Tongue (tissue), 2 donors: ENCODE data around the gene GRIK3. TPM values are rescaled to one million over a fixed set of nuclear protein-coding genes. Genes with fewer than 3 reads are reported as not detected.
A peak's percentile ranks its signal among the peaks of the same experiment; 100 is the strongest.

ENCODE experiments used
- DNase-seq: peaks from one replicate; pipeline ENCODE4 v3.0.0-alpha.2; 2015
- total RNA-seq: library from RNA; depleted of rRNA; stranded (reverse); fragments of >200 nt; gene quantifications from one replicate; pipeline ENCODE4 v1.2.3, GENCODE V29; 2014

GRIK3 gene
- total RNA-seq, 1 donor from 2014 or later: 3.2 TPM

GRCh38 chr1:37043101-37043500 is 8.8 kb upstream of the GRIK3 start:
- no peak for DNase-seq

- no peak for DNase-seq
Measured at GRCh38 chr1:37042506-37042905, 8.2 kb upstream of the GRIK3 start.

GRCh38 chr1:37041483-37041882 is 7.2 kb upstream of the GRIK3 start:
- DNase-seq: no peak

GRCh38 chr1:37040773-37041172 is 6.5 kb upstream of the GRIK3 start:
- no peak for DNase-seq

- DNase-seq: no peak
Measured at GRCh38 chr1:37040261-37040660, 5.9 kb upstream of the GRIK3 start.

- peak; percentile 69 for DNase-seq
Measured at GRCh38 chr1:37038227-37039093, 4.1 kb upstream of the GRIK3 start.

DNA sequence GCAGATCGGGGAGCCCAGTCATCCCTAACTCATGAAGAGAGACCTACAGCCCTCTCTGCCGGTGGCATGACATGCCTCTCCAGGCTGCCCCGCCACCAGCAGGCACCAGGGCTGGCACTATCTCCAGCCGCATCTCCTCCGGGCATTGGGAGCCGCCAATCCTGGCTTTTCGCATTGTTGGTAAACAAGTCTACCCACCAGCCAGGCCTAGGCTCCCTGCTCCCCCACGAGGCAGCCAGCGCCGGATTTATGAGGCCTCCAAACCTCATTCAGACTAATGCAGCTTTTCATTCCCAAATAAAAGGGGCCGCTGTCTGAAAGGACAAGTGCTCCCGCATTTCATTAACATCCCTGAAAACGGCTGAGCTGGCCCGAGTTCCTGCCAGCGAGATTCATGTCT is 3.4 kb upstream of the GRIK3 start:
- DNase-seq: no peak

GRCh38 chr1:37036667-37037053 is 2.3 kb upstream of the GRIK3 start:
- peak; percentile 22 for DNase-seq

DNA sequence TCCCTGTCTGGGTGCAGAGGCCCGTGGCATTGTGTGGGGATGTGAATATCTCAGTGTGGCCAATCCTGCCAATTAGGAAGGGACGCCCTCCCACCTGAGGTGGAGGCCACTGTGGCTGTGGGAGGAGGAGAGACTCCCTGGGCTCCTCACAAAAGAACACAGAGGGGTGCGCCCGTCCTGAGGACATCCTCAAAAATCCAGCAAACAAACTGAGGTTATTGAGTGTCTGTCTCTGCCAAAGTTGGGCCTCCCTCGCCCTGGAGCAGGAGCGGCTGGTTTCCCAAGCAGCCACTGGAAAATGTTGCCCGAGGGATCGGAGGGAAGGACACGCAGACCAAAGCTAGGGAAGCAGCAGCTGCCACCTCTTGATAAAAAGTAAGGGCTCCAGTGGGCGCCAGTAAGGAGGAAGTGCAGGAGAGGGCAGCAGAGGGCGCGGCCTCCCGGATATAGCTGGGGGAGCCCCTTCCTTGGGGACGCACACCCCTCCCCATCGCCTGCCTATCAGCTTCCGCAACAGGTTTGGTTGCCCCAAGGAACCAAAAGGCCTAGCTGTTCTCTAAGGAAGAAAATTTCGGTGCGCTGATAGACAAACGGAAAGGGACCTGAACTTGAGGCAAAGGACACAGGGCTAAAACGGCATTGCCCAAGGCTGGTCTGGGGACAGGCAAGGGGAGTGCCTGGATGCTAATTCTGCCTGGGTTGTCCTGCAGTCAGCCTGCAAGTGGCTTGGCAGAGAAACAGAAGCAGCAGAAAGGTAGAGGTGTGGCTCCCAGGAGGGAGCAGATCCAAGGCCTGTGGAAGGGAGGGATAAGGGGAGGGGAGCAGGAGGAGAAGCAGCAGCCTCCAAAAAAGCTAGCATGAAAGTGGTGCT is 1.7 kb upstream of the GRIK3 start:
- DNase-seq: peak; percentile 26

DNA sequence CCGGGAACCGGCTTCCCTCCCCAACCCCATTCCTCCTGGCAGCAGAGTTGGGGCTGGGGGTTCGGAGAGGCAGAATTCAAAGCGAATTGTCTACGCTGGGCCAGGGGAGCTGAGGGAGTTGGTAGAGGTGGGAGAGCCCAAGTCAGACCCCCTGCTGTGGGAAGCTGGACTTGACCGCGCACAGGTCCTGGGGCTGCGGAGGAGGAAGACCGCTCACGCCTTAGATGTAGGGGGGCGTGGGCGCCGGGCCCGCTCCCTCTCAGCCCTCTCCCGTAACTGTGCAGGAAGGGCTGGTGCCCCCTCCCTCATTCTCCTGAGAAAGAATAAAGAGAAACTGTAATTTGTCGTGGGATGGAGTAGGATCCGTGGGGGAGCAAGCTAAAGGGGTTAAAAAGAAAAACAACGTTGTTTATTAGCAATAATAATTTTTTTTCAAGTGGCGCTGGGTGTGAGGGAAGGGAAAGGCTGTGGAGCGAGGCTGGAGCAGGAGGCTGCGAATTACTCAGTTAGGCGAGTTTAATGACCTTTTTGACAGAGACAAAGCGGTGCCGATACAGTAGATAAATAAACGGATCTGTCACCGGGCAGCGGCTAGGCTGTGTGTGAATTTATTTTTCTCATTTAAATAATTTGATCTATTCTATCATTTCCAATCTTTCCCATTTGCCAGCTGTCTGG is 838 bp upstream of the GRIK3 start:
- no peak for DNase-seq

GRCh38 chr1:37033355-37034101 is 787 bp downstream of the GRIK3 start:
- no peak for DNase-seq

GRCh38 chr1:37032660-37033354 is 1.5 kb downstream of the GRIK3 start:
- DNase-seq: no peak

DNA sequence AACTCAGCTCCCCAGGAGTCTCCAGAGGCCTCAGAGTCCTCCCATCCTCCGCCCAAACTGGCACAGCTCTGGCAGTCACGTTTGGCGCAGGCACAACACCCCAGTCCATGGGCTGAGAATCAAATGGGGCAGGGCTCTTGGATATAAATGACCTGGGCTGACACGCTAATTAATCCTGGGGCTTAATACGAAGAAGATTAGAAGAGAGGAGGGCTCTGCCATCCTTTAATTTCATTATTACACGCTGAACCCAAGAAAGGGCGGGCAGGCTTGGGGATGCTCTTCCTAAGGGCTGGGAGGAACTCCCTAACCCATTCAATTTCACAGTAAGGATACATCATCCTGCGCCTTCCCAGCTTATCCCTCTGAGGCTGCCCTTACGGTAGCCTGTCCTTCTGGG is 2.4 kb downstream of the GRIK3 start:
- no peak for DNase-seq

DNA sequence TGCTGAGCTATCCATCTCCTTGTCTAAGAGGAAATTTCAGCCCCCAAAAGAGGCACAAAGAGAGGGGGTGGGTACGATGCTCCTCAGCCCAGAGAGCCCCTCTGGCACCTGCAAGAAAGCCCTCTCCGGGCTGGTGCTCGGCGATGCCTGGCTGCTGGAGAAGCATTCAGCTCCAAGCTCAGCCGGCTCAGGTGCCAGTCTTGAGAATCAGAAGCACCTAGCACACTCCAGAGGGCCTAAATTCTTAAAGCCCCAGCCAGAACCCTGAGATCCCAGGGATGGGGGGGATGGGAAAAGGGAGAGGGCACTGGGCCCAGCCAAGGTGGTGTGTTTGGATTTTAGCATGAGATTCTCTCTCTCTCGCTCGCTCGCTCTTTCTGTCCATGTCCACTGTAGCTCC is 2.9 kb downstream of the GRIK3 start:
- DNase-seq: no peak

DNA sequence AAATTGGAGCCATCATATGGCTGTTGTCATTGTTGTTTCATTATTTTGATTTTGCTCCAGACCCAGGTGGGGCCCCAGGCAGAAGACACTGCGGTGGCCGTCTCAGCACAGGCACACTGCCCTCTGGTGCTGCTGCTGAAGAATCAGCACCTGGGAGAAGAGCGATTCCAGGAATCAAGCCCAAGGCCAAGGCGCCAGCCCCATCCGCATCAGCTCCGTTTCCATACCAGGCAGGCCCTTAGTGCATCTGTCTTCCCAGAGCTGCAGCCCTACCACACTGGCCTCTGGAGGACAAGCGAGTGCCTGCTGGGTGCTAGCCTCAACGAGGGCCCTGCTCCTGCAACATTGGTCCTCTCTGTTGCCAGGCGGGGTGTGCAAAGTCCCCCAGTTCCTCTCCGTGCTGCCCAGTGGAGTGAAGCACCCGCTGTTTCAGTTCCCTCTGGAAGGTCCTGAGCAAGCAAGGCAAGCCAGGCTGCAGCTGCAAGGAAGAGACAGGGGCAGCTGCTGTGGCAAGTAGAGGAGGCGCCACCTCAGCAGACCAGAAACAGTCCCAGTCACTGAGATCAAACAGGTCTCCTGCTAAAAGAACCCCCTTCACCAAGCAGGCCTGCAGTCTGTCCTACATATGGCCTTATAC is 5.2 kb downstream of the GRIK3 start:
- DNase-seq: no peak

DNA sequence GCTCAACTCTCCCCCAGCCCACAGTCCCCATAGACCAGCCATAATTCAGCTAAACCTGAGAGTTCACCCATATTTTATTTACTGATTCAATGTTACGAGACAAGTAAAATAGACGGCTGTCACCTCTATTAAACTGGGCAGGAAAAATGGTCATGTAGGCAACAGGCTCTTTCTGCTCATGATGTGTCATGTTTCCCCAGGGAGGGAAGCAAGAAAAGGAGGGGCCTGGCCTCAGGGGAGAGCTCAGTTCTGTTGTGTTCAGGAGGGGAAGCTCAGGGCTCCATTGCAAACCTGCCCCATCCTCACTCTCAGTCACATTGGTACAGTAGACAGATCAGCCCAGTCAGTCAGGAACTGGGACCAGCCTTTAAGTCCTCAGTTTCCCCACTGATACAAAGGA is 12.8 kb downstream of the GRIK3 start:
- no peak for DNase-seq

DNA sequence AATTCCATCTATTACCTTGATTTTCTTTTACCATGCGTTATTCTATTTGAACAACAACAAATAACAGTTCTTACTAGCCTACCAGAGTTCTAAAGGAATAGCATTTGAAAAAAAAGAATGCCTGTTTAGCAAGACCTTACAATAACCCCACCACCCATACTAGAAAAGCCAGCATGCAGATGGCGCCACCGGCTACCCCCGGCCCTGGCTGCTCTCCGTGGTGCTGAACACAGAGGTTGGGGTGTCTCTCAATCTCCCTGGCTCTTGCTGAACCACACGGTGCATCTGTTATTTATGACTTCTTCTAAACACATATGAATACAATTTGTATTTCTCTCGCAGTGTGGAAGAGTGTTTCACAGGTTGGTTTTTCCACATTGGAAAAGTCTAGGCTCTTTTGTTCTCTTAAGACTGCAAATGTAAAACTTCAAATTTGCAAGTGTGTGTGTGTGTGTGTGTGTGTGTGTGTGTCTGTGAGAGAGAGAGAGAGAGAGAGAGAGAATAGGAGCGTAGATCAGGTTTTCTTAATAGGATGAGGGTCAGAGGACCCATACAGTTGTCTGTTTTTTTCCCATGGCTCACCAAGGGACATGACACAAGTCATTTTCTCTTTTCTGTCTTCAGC is 13.6 kb downstream of the GRIK3 start:
- peak; percentile 61 for DNase-seq

GRCh38 chr1:37018510-37018909 is 15.8 kb downstream of the GRIK3 start:
- no peak for DNase-seq

DNA sequence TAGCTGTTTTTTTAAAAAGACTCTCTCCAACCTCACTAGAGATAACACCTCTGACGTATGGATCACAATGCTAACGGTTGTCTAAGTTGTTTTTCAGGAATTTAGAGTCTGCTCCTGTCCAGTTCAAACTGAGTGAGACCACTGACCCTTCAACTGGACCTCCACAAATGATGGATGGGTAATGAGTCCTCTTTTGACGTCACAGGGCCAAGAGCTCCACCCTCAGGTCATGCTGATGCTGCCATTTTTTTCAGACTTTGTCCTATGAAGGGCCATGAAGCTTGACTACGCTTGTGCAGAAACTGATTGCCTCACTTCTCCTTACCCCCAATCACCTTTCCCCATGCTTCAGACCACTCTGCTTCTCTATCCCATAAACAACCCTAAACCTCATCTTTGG is 16.6 kb downstream of the GRIK3 start:
- no peak for DNase-seq

- DNase-seq: no peak
Measured at GRCh38 chr1:37016121-37016520, 18.2 kb downstream of the GRIK3 start.
